ENCODE results near the gene CEP63.
"Not testable (repeated sequence)": the region's sequence is repeated elsewhere in the genome, so short reads cannot be mapped to it uniquely, and the experiment has no call there.

Gene CEP63

GRCh38 chr3:134527037-134527436, 41.2 kb downstream of the CEP63 start:
- H3K27ac ChIP-seq (ENCODE audit: low read depth, low read length), result no peak overlapping the region
- H3K27me3 ChIP-seq (ENCODE audit: control insufficient read depth in 5 of 5, insufficient read depth in 4 of 5, low read length in 5 of 5), result no peaks in the 10 kb centered on the region
- no peaks in the 10 kb centered on the region for H3K4me1 ChIP-seq (ENCODE audit: control insufficient read depth in 5 of 5, insufficient read depth in 5 of 5, low read length in 5 of 5)
- H3K9ac ChIP-seq (ENCODE audit: low read length in 5 of 5), result no peak overlapping the region
- peaks cover 0 to 33% (median 29%) of the 10 kb centered on the region in 5 donors for H3K9me3 ChIP-seq (ENCODE audit: control insufficient read depth in 5 of 5, low read length in 5 of 5)
- H3K36me3 ChIP-seq (ENCODE audit: control insufficient read depth in 5 of 5, insufficient read depth in 5 of 5, low read length in 5 of 5), result peaks cover 0 to 10% (median 0%) of the 10 kb centered on the region in 5 donors
- no peak overlapping the region for H3K4me3 ChIP-seq (ENCODE audit: low read depth in 1 of 5, low read length in 5 of 5)

- Histone ChIP-seq H3K9me3 (ENCODE audit: control insufficient read depth in 5 of 5, low read length in 5 of 5) (peaks cover 0 to 29% (median 27%) of the 10 kb centered on the region in 5 donors), H3K27me3 (ENCODE audit: control insufficient read depth in 5 of 5, insufficient read depth in 4 of 5, low read length in 5 of 5) (no peaks in the 10 kb centered on the region), H3K36me3 (ENCODE audit: control insufficient read depth in 5 of 5, insufficient read depth in 5 of 5, low read length in 5 of 5) (peaks cover 0 to 6% (median under 1%) of the 10 kb centered on the region in 5 donors), H3K4me1 (ENCODE audit: control insufficient read depth in 5 of 5, insufficient read depth in 5 of 5, low read length in 5 of 5) (no peaks in the 10 kb centered on the region), H3K9ac (ENCODE audit: low read length in 5 of 5) (no peak overlapping the region), H3K4me3 (ENCODE audit: low read depth in 1 of 5, low read length in 5 of 5) (no peak overlapping the region), H3K27ac (ENCODE audit: low read depth, low read length) (no peak overlapping the region)
Measured at GRCh38 chr3:134527538-134528186, 41.8 kb downstream of the CEP63 start.

GRCh38 chr3:134533493-134533892, 47.6 kb downstream of the CEP63 start:
- H3K9ac ChIP-seq (ENCODE audit: low read length in 5 of 5), result no peak overlapping the region
- no peaks in the 10 kb centered on the region for H3K27me3 ChIP-seq (ENCODE audit: control insufficient read depth in 5 of 5, insufficient read depth in 4 of 5, low read length in 5 of 5)
- H3K4me3 ChIP-seq (ENCODE audit: low read depth in 1 of 5, low read length in 5 of 5), result no peak overlapping the region
- peaks cover 19 to 41% (median 31%) of the 10 kb centered on the region in 5 donors for H3K36me3 ChIP-seq (ENCODE audit: control insufficient read depth in 5 of 5, insufficient read depth in 5 of 5, low read length in 5 of 5)
- no peak overlapping the region for H3K27ac ChIP-seq (ENCODE audit: low read depth, low read length)
- H3K4me1 ChIP-seq (ENCODE audit: control insufficient read depth in 5 of 5, insufficient read depth in 5 of 5, low read length in 5 of 5), result no peaks in the 10 kb centered on the region
- H3K9me3 ChIP-seq (ENCODE audit: control insufficient read depth in 5 of 5, low read length in 5 of 5), result no peaks in the 10 kb centered on the region

DNA sequence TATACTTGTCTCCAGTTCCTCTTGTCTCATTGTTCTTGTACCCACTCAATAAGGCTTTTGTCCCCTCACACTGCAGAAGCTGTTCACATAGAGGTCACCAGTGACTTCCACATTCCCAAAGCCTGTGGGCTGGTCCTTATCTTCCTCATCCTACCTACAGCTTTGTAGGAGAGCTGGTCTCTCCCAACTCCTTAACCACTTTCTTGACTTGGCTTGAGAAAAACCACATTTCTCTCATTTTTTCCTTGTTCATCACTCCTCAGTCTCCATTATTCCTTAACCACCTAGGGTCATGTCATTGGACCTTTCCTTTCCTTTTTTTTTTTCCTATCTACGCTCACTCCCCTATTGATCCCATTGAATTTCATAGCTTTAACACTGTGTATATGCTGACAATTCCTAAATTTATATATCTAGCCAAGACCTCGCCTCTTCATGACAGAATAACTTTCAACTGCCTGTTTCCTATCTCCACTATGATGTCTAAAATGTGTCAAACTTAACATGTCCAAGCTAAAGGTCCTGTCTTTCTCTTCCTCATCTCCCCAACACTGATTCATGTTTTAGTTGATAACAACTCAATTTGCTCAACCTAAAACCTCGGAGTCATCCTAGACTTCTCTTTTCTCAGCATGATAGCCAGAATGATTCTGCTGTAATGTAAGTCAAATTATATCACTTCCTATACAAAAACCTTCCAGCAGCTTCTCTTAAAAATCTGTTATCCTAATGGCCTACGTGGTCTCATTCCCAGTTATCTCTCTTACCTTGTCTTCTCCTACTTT, 49.5 kb downstream of the CEP63 start:
- H3K27ac ChIP-seq (ENCODE audit: low read depth, low read length), result no peak overlapping the region
- no peaks in the 10 kb centered on the region for H3K4me1 ChIP-seq (ENCODE audit: control insufficient read depth in 5 of 5, insufficient read depth in 5 of 5, low read length in 5 of 5)
- H3K4me3 ChIP-seq (ENCODE audit: low read depth in 1 of 5, low read length in 5 of 5), result no peak overlapping the region
- H3K36me3 ChIP-seq (ENCODE audit: control insufficient read depth in 5 of 5, insufficient read depth in 5 of 5, low read length in 5 of 5), result peaks cover 19 to 41% (median 37%) of the 10 kb centered on the region in 5 donors
- no peak overlapping the region for H3K9ac ChIP-seq (ENCODE audit: low read length in 5 of 5)
- H3K9me3 ChIP-seq (ENCODE audit: control insufficient read depth in 5 of 5, low read length in 5 of 5), result no peaks in the 10 kb centered on the region
- H3K27me3 ChIP-seq (ENCODE audit: control insufficient read depth in 5 of 5, insufficient read depth in 4 of 5, low read length in 5 of 5), result no peaks in the 10 kb centered on the region

- no peak overlapping the region for H3K4me3 ChIP-seq (ENCODE audit: low read depth in 1 of 5, low read length in 5 of 5)
- H3K4me1 ChIP-seq (ENCODE audit: control insufficient read depth in 5 of 5, insufficient read depth in 5 of 5, low read length in 5 of 5), result no peaks in the 10 kb centered on the region
- no peak overlapping the region for H3K27ac ChIP-seq (ENCODE audit: low read depth, low read length)
- H3K36me3 ChIP-seq (ENCODE audit: control insufficient read depth in 5 of 5, insufficient read depth in 5 of 5, low read length in 5 of 5), result peaks cover 19 to 44% (median 37%) of the 10 kb centered on the region in 5 donors
- H3K9ac ChIP-seq (ENCODE audit: low read length in 5 of 5), result no peak overlapping the region
- no peaks in the 10 kb centered on the region for H3K9me3 ChIP-seq (ENCODE audit: control insufficient read depth in 5 of 5, low read length in 5 of 5)
- no peaks in the 10 kb centered on the region for H3K27me3 ChIP-seq (ENCODE audit: control insufficient read depth in 5 of 5, insufficient read depth in 4 of 5, low read length in 5 of 5)
Measured at GRCh38 chr3:134536781-134537180, 50.9 kb downstream of the CEP63 start.

DNA sequence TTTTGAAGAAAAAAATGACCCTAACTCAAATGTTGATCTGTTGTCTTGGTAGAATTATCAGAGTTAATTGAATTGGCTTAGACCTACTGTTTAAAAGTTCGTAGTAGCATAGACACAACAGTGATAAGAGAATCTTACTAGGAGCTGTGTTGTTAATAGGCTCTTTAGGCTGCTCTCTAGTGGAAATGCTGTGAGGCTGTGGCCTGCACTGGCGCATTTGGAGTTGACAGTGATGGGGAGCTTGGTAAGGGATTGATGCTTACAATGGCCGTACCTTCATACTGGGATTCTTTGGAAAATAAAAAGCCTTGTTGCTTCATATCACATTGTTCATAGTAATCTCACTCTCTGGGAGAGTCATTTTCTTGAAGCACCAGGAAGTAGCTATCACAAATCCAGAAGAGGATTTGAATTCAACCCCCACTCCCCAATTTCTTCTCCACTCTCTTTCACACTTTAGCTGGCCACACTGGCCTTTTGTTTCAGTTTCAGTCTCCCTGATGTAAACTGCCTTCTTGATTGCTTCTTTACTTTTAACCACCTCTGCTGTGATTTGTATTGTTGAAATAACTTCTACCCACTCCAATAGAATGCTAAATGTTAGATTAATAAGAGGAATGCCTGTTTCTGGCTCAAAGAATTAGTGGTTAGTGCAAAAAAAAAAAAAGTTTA, 56.6 kb downstream of the CEP63 start:
- Histone ChIP-seq H3K9me3 (ENCODE audit: control insufficient read depth in 5 of 5, low read length in 5 of 5) (no peaks in the 10 kb centered on the region), H3K27me3 (ENCODE audit: control insufficient read depth in 5 of 5, insufficient read depth in 4 of 5, low read length in 5 of 5) (no peaks in the 10 kb centered on the region), H3K36me3 (ENCODE audit: control insufficient read depth in 5 of 5, insufficient read depth in 5 of 5, low read length in 5 of 5) (peaks cover 17 to 32% (median 23%) of the 10 kb centered on the region in 5 donors), H3K9ac (ENCODE audit: low read length in 5 of 5) (no peak overlapping the region), H3K27ac (ENCODE audit: low read depth, low read length) (no peak overlapping the region), H3K4me3 (ENCODE audit: low read depth in 1 of 5, low read length in 5 of 5) (no peak overlapping the region), H3K4me1 (ENCODE audit: control insufficient read depth in 5 of 5, insufficient read depth in 5 of 5, low read length in 5 of 5) (no peaks in the 10 kb centered on the region)

DNA sequence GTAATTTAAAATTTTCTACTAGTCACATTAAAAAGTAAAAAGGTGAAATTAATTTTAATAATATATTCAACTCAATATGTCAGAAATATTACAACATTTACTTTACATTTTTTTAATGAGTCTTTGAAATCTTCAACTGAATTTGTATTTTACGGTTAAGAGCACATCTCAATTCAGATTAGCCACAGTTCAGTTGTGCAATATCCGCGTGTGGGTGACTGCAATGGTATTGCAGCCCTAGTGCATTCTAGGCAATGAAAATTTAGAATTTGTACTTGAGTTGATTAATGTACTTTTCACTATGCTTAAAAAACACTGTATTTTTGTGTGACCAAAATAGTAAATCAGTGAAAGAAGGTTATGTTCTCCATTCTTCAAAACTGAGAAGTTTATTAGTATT, 57.3 kb downstream of the CEP63 start:
- H3K27ac ChIP-seq (ENCODE audit: low read depth, low read length), result no peak overlapping the region
- peaks cover 18 to 30% (median 21%) of the 10 kb centered on the region in 5 donors for H3K36me3 ChIP-seq (ENCODE audit: control insufficient read depth in 5 of 5, insufficient read depth in 5 of 5, low read length in 5 of 5)
- H3K9me3 ChIP-seq (ENCODE audit: control insufficient read depth in 5 of 5, low read length in 5 of 5), result no peaks in the 10 kb centered on the region
- no peak overlapping the region for H3K9ac ChIP-seq (ENCODE audit: low read length in 5 of 5)
- H3K4me3 ChIP-seq (ENCODE audit: low read depth in 1 of 5, low read length in 5 of 5), result no peak overlapping the region
- no peaks in the 10 kb centered on the region for H3K27me3 ChIP-seq (ENCODE audit: control insufficient read depth in 5 of 5, insufficient read depth in 4 of 5, low read length in 5 of 5)
- no peaks in the 10 kb centered on the region for H3K4me1 ChIP-seq (ENCODE audit: control insufficient read depth in 5 of 5, insufficient read depth in 5 of 5, low read length in 5 of 5)

DNA sequence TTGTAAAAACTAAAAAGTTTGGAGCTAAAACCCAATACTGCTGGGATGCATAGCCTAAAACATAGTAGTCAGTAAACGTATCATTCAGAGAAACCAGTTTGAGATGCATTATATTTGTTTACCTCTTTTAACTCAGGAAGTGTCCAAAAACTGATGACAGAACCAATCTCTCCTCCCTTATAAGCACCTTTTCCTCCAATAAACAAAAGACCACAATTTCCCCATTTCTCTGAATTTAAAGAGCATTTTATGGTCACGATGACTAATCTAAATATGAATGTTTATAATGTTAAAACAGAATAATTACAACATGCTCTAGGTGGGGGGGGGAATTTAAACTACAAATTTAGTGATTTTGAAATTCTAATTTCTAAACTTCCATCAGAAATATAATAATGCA, 58.5 kb downstream of the CEP63 start:
- Histone ChIP-seq H3K4me1 (ENCODE audit: control insufficient read depth in 5 of 5, insufficient read depth in 5 of 5, low read length in 5 of 5) (no peaks in the 10 kb centered on the region), H3K27me3 (ENCODE audit: control insufficient read depth in 5 of 5, insufficient read depth in 4 of 5, low read length in 5 of 5) (no peaks in the 10 kb centered on the region), H3K36me3 (ENCODE audit: control insufficient read depth in 5 of 5, insufficient read depth in 5 of 5, low read length in 5 of 5) (peaks cover 24 to 32% (median 26%) of the 10 kb centered on the region in 5 donors), H3K27ac (ENCODE audit: low read depth, low read length) (no peak overlapping the region), H3K9me3 (ENCODE audit: control insufficient read depth in 5 of 5, low read length in 5 of 5) (no peaks in the 10 kb centered on the region), H3K4me3 (ENCODE audit: low read depth in 1 of 5, low read length in 5 of 5) (no peak overlapping the region), H3K9ac (ENCODE audit: low read length in 5 of 5) (no peak overlapping the region)

- not testable (repeated sequence) for H3K27ac ChIP-seq (ENCODE audit: low read depth, low read length); H3K4me3 ChIP-seq (ENCODE audit: low read depth in 1 of 5, low read length in 5 of 5); H3K27me3 ChIP-seq (ENCODE audit: control insufficient read depth in 5 of 5, insufficient read depth in 4 of 5, low read length in 5 of 5); H3K4me1 ChIP-seq (ENCODE audit: control insufficient read depth in 5 of 5, insufficient read depth in 5 of 5, low read length in 5 of 5); H3K9me3 ChIP-seq (ENCODE audit: control insufficient read depth in 5 of 5, low read length in 5 of 5); H3K9ac ChIP-seq (ENCODE audit: low read length in 5 of 5)
- peaks cover 25 to 37% (median 30%) of the 10 kb centered on the region in 5 donors for H3K36me3 ChIP-seq (ENCODE audit: control insufficient read depth in 5 of 5, insufficient read depth in 5 of 5, low read length in 5 of 5)
Measured at GRCh38 chr3:134544783-134545182, 58.9 kb downstream of the CEP63 start.

GRCh38 chr3:134545818-134546217, 60.0 kb downstream of the CEP63 start:
- Histone ChIP-seq H3K36me3 (ENCODE audit: control insufficient read depth in 5 of 5, insufficient read depth in 5 of 5, low read length in 5 of 5) (peaks cover 33 to 47% (median 38%) of the 10 kb centered on the region in 5 donors), H3K4me1 (ENCODE audit: control insufficient read depth in 5 of 5, insufficient read depth in 5 of 5, low read length in 5 of 5) (no peaks in the 10 kb centered on the region), H3K9ac (ENCODE audit: low read length in 5 of 5) (no peak overlapping the region), H3K4me3 (ENCODE audit: low read depth in 1 of 5, low read length in 5 of 5) (no peak overlapping the region), H3K27ac (ENCODE audit: low read depth, low read length) (no peak overlapping the region), H3K9me3 (ENCODE audit: control insufficient read depth in 5 of 5, low read length in 5 of 5) (no peaks in the 10 kb centered on the region), H3K27me3 (ENCODE audit: control insufficient read depth in 5 of 5, insufficient read depth in 4 of 5, low read length in 5 of 5) (no peaks in the 10 kb centered on the region)
